Measurements from ENCODE around the gene PLCL1. TPM values are rescaled to one million over a fixed set of nuclear protein-coding genes. Genes with fewer than 3 reads are reported as not detected.
"Not testable (repeated sequence)": the region's sequence is repeated elsewhere in the genome, so short reads cannot be mapped to it uniquely, and the experiment has no call there.

The PLCL1 gene
- polyA plus RNA-seq, 1 of the 3 experiments (the other 2 are of a cell fraction) = 7.7 TPM

DNA sequence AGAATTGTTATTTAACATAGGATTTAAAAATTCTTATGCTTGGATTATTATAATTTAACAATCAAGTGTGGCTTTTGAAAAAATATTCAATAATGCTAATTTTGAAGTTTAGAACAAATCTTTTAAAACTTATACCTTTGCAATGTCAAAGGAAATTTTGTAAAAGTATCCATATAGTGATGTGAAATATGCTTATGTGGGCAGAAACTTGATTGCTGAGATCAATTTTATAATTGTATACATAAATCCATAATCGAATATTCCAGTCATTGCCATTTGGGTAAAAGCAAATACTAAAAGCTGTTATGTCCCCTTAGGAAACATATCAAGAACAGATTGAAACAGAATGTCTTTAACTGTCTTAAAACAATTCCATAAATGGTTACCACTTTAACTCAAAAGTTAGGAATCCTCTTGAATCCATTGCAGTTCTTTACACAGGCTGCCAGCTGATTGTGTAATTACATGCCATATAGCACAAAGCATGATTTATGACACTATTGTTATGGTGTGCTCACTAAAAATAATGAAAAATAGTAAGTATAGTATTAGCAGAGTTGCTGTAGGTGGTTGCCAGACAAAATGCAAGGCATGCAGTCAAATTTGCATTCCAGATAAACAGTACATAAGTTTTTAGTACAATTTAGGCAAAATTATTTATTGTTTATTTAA is 24.2 kb downstream of the PLCL1 start (continued):
- TF ChIP-seq, protein P1, sequence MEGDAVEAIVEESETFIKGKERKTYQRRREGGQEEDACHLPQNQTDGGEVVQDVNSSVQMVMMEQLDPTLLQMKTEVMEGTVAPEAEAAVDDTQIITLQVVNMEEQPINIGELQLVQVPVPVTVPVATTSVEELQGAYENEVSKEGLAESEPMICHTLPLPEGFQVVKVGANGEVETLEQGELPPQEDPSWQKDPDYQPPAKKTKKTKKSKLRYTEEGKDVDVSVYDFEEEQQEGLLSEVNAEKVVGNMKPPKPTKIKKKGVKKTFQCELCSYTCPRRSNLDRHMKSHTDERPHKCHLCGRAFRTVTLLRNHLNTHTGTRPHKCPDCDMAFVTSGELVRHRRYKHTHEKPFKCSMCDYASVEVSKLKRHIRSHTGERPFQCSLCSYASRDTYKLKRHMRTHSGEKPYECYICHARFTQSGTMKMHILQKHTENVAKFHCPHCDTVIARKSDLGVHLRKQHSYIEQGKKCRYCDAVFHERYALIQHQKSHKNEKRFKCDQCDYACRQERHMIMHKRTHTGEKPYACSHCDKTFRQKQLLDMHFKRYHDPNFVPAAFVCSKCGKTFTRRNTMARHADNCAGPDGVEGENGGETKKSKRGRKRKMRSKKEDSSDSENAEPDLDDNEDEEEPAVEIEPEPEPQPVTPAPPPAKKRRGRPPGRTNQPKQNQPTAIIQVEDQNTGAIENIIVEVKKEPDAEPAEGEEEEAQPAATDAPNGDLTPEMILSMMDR (IDR thresholded peaks at IDR 0.05) = no peak
- no peak for TF ChIP-seq ELF1 (IDR thresholded peaks at IDR 0.05)
- no peak for TF ChIP-seq MXI1 (IDR thresholded peaks at IDR 0.05; ENCODE audit: low read depth, low read length)
- TF ChIP-seq, protein P2, sequence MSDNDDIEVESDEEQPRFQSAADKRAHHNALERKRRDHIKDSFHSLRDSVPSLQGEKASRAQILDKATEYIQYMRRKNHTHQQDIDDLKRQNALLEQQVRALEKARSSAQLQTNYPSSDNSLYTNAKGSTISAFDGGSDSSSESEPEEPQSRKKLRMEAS (IDR thresholded peaks at IDR 0.05; ENCODE audit: low read depth) = no peak
- TF ChIP-seq MEF2A (IDR thresholded peaks at IDR 0.05; ENCODE audit: borderline replicate concordance, low read depth) = no peak
- TF ChIP-seq, protein P3, sequence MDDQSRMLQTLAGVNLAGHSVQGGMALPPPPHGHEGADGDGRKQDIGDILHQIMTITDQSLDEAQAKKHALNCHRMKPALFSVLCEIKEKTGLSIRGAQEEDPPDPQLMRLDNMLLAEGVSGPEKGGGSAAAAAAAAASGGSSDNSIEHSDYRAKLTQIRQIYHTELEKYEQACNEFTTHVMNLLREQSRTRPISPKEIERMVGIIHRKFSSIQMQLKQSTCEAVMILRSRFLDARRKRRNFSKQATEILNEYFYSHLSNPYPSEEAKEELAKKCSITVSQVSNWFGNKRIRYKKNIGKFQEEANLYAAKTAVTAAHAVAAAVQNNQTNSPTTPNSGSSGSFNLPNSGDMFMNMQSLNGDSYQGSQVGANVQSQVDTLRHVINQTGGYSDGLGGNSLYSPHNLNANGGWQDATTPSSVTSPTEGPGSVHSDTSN (IDR thresholded peaks at IDR 0.05) = peak; percentile 83
- no peak for TF ChIP-seq FOXJ3 (CRISPR knock-in tag; IDR thresholded peaks at IDR 0.05)
- no peak for TF ChIP-seq NRF1 (IDR thresholded peaks at IDR 0.05; ENCODE audit: low read depth, low read length)
- no peak for TF ChIP-seq RCOR1 (IDR thresholded peaks at IDR 0.05; ENCODE audit: low read length)

DNA sequence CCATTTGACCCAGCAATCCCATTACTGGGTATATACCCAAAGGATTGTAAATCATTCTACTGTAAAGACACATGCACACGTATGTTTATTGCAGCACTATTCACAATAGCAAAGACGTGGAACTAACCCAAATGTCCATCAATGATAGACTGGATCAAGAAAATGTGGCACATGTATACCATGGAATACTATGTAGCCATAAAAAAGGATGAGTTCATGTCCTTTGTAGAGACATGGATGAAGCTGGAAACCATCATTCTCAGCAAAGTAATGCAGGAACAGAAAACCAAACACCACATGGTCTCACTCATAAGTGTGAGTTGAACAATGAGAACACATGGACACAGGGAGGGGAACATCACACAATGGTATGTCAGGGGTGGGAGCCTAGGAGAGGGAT is 30.4 kb downstream of the PLCL1 start:
- H3K4me2 ChIP-seq; POLR2A ChIA-PET; H3K36me3 ChIP-seq (replicated peaks in 1 of 2; ENCODE audit: control insufficient read depth in 1 of 2, insufficient read depth in 2 of 2, low read length in 1 of 2); H3K9ac ChIP-seq; DNase-seq; H3K27me3 ChIP-seq (ENCODE audit: insufficient read depth); H2AFZ ChIP-seq (ENCODE audit: low read depth); CTCF ChIA-PET; H3K9me3 ChIP-seq; H3K4me3 ChIP-seq (ENCODE audit: low read depth in 2 of 2, low read length in 1 of 2); H4K20me1 ChIP-seq (ENCODE audit: insufficient read depth); H3K27ac ChIP-seq (ENCODE audit: low read depth in 2 of 2, low read length in 1 of 2); H3K9me2 ChIP-seq; H3K4me1 ChIP-seq (ENCODE audit: control insufficient read depth in 1 of 2, insufficient read depth in 2 of 2, low read depth in 1 of 2, low read length in 1 of 2): not testable (repeated sequence)
- peaks cover 17% of the 10 kb centered on the region for H3F3A ChIP-seq (replicated peaks; ENCODE audit: insufficient read depth)
- 88% methylated on average over 2 of the region's 2 CpGs for WGBS (ENCODE audit: low lambda C conversion rate)
- H3K79me2 ChIP-seq (ENCODE audit: insufficient read depth) = peaks cover 14% of the 10 kb centered on the region

DNA sequence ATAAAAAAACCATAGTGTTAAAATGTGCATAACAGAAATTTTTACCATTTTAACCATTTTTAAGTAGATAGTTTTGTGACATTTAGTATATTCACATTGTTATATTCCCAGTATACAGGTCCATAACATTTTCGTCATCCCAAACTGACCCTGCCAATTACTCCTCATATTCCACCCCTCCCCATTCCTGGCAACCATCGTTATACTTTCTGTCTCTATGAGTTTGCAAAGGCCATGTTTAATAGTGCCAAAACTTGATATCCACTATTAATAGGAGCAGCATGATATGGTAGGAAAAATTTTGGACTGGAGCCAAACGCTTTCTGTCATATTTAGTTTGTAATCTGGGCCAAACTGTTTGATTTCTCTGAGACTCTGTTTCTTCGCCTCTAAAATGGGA is 30.9 kb downstream of the PLCL1 start:
- peaks cover 0 to 3% of the 10 kb centered on the region in 2 experiments for H3K36me3 ChIP-seq (replicated peaks in 1 of 2; ENCODE audit: control insufficient read depth in 1 of 2, insufficient read depth in 2 of 2, low read length in 1 of 2)
- no peak overlapping the region for H3K9ac ChIP-seq
- H2AFZ ChIP-seq (ENCODE audit: low read depth) = no peak overlapping the region
- no peaks in the 10 kb centered on the region for H4K20me1 ChIP-seq (ENCODE audit: insufficient read depth)
- DNase-seq = no peak
- no peak for TF ChIP-seq RAD21 (IDR thresholded peaks at IDR 0.05; ENCODE audit: low read length)
- no peak for TF ChIP-seq TAF1 (IDR thresholded peaks at IDR 0.05; ENCODE audit: borderline replicate concordance, low read depth, low read length)
- TF ChIP-seq EZH2phosphoT487 (IDR thresholded peaks at IDR 0.05; ENCODE audit: borderline replicate concordance, low read depth) = no peak
- no peak for TF ChIP-seq MEF2A (IDR thresholded peaks at IDR 0.05; ENCODE audit: borderline replicate concordance, low read depth)
- no peak for TF ChIP-seq NRF1 (IDR thresholded peaks at IDR 0.05; ENCODE audit: low read depth, low read length)
- TF ChIP-seq NFIC (IDR thresholded peaks at IDR 0.05; ENCODE audit: borderline replicate concordance) = 0 out of 2 replicates have a peak, but pooled peaks have one; percentile 34
- no peak for TF ChIP-seq ELF1 (IDR thresholded peaks at IDR 0.05)
- no peaks in the 10 kb centered on the region for H3K27me3 ChIP-seq (ENCODE audit: insufficient read depth)
- H3K79me2 ChIP-seq (ENCODE audit: insufficient read depth) = peaks cover 14% of the 10 kb centered on the region
- H3K4me1 ChIP-seq (ENCODE audit: control insufficient read depth in 1 of 2, insufficient read depth in 2 of 2, low read depth in 1 of 2, low read length in 1 of 2) = no peaks in the 10 kb centered on the region
- ChIA-PET CTCF (no interaction called here), POLR2A (no interaction called here)
- no peaks in the 10 kb centered on the region for H3K9me3 ChIP-seq
- peaks cover 14% of the 10 kb centered on the region for H3F3A ChIP-seq (replicated peaks; ENCODE audit: insufficient read depth)
- H3K4me3 ChIP-seq (ENCODE audit: low read depth in 2 of 2, low read length in 1 of 2) = no peak overlapping the region
- no peak overlapping the region for H3K4me2 ChIP-seq
- no peaks in the 10 kb centered on the region for H3K9me2 ChIP-seq
- no peak overlapping the region for H3K27ac ChIP-seq (ENCODE audit: low read depth in 2 of 2, low read length in 1 of 2)
- 74% methylated on average over 4 of the region's 4 CpGs for WGBS (ENCODE audit: low lambda C conversion rate)

Data from SK-N-SH (cell line).